ENCODE results near the gene SLC35E2B.

The SLC35E2B gene

DNA sequence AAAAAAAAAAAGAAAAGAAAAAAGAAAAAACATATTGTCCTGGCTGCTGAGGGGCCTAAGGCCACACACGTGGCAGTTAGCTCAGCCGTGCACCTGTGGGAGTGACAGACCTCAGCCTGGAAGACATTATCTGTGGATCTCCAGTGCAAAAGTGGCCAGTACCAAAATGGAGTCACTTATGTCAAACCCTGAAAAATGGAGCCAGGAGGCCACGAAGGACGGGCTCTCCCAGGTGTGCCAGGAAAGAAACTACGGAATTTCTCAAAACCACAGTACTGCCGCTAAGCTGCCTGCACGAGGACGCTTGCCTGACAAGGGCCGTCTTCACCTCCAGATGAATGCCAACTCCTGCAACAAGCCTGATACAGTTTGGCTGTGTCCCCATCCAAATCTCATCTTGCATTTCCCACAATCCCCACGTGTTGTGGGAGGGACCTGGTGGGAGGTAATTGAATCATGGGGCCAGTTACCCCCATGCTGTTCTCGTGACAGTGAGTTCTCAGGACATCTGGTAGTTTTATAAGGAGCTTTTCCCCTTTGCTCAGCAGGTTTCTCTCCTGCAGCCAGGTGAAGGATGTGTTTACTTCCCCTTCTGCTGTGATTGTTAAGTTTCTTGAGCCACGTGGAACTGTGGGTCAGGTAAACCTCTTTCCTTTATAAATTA lies 82.6 kb downstream of the SLC35E2B start:
- no peak for DNase-seq (ENCODE audit: low spot score)

Measured in hepatic stellate cell (primary cell).